Loucy (cell line): ENCODE data around the gene ATRNL1.

Experiments used
- CTCF ChIP-seq: fragments of 200-600 bp; sonication (generic); conservative IDR thresholded peaks from 2 replicates; pipeline ENCODE4 v1.5.1; 2014; ENCODE audit warnings: mild to moderate bottlenecking, antibody characterized with exemption, low read length
- EZH2phosphoT487 ChIP-seq: fragments of 200-600 bp; IDR thresholded peaks from 2 replicates; pipeline ENCODE4 v1.6.1; 2018; ENCODE audit warnings: antibody characterized with exemption, mild to moderate bottlenecking, moderate library complexity, borderline replicate concordance

- TF ChIP-seq CTCF: no peak
- TF ChIP-seq EZH2phosphoT487: no peak
Measured at GRCh38 chr10:115727129-115727528, 634.0 kb downstream of the ATRNL1 start.
